ENCODE measurements around the gene PGAP3.

The PGAP3 gene

GRCh38 chr17:39667262-39667944 is 20.5 kb downstream of the PGAP3 start:
- TF ChIP-seq CTCF (conservative IDR thresholded peaks at IDR 0.05; ENCODE audit: low read length): no peak
- no peak overlapping the region for H3K4me3 ChIP-seq (ENCODE audit: low read length)
- no peak for DNase-seq (ENCODE audit: low read depth)

- H3K4me3 ChIP-seq (ENCODE audit: low read length): no peak overlapping the region
- DNase-seq (ENCODE audit: low read depth): no peak
- no peak for TF ChIP-seq CTCF (conservative IDR thresholded peaks at IDR 0.05; ENCODE audit: low read length)
Measured at GRCh38 chr17:39666601-39667261, 21.1 kb downstream of the PGAP3 start.

GRCh38 chr17:39666231-39666600 is 21.6 kb downstream of the PGAP3 start:
- TF ChIP-seq CTCF (conservative IDR thresholded peaks at IDR 0.05; ENCODE audit: low read length): no peak
- no peak overlapping the region for H3K4me3 ChIP-seq (ENCODE audit: low read length)
- no peak for DNase-seq (ENCODE audit: low read depth)

- DNase-seq (ENCODE audit: low read depth): no peak
- TF ChIP-seq CTCF (conservative IDR thresholded peaks at IDR 0.05; ENCODE audit: low read length): peak; percentile 19
- H3K4me3 ChIP-seq (ENCODE audit: low read length): no peak overlapping the region
Measured at GRCh38 chr17:39665642-39666224, 22.1 kb downstream of the PGAP3 start.

GRCh38 chr17:39664581-39665561 is 23.0 kb downstream of the PGAP3 start, which contains the start of gene TCAP:
Gene TCAP (plus strand): TSS chr17:39665349. CDS start chr17:39665360, 11 bp downstream.
- no peak for TF ChIP-seq CTCF (conservative IDR thresholded peaks at IDR 0.05; ENCODE audit: low read length)
- DNase-seq (ENCODE audit: low read depth): no peak
- H3K4me3 ChIP-seq (ENCODE audit: low read length): no peak within 1 kb of the TSS

GRCh38 chr17:39663688-39664580 is 23.9 kb downstream of the PGAP3 start:
- no peak overlapping the region for H3K4me3 ChIP-seq (ENCODE audit: low read length)
- no peak for TF ChIP-seq CTCF (conservative IDR thresholded peaks at IDR 0.05; ENCODE audit: low read length)
- no peak for DNase-seq (ENCODE audit: low read depth)

All from AG10803 (cell line).